Mesendoderm (in vitro differentiated cells): Measurements from ENCODE around the gene SKI.

ENCODE experiments used
- DNase-seq: peaks from one replicate; pipeline ENCODE4 v3.0.0; 2013
- H2AK5ac ChIP-seq: 2 replicates; pipeline ENCODE4 v1.6.1; 2013; ENCODE audit warnings: low read length, inconsistent platforms
- H2BK120ac ChIP-seq: 2 replicates; pipeline ENCODE4 v1.6.1; 2013; ENCODE audit warnings: low read depth, mild to moderate bottlenecking, low read length, moderate library complexity, mixed read lengths
- H2BK15ac ChIP-seq: replicated peaks from 2 replicates; pipeline ENCODE4 v1.6.1; 2013; ENCODE audit warnings: low read depth, mild to moderate bottlenecking, moderate library complexity
- H2BK5ac ChIP-seq: 2 replicates; pipeline ENCODE4 v1.6.1; 2013; ENCODE audit warnings: low read length, inconsistent platforms
- H3K18ac ChIP-seq: 2 replicates; pipeline ENCODE4 v1.6.1; 2013; ENCODE audit warnings: mild to moderate bottlenecking, low read length, mixed read lengths
- H3K23ac ChIP-seq: one replicate; pipeline ENCODE4 v1.6.1; 2013; ENCODE audit warnings: low read length
- H3K27ac ChIP-seq: 2 replicates; pipeline ENCODE4 v1.5.1; 2013; ENCODE audit warnings: low read depth, mild to moderate bottlenecking, inconsistent platforms, low read length, moderate library complexity
- H3K27me3 ChIP-seq: 2 replicates; pipeline ENCODE4 v1.6.1; 2013; ENCODE audit warnings: low read length, control low read depth, mild to moderate bottlenecking, inconsistent platforms; ENCODE audit not compliant: insufficient read depth, poor library complexity
- H3K36me3 ChIP-seq: 2 replicates; pipeline ENCODE4 v1.6.1; 2013; ENCODE audit warnings: low read length, inconsistent platforms; ENCODE audit not compliant: control insufficient read depth, insufficient read depth
- H3K4ac ChIP-seq: one replicate; pipeline ENCODE4 v1.6.1; 2013; ENCODE audit warnings: low read depth, mild to moderate bottlenecking, low read length, moderate library complexity
- H3K4me1 ChIP-seq: 2 replicates; pipeline ENCODE4 v1.6.1; 2013; ENCODE audit warnings: low read depth, low read length, inconsistent platforms; ENCODE audit not compliant: control insufficient read depth
- H3K4me2 ChIP-seq: 2 replicates; pipeline ENCODE4 v1.6.1; 2013; ENCODE audit warnings: low read length
- H3K4me3 ChIP-seq: 2 replicates; pipeline ENCODE4 v1.5.1; 2013; ENCODE audit warnings: mild to moderate bottlenecking, low read length
- H3K56ac ChIP-seq: one replicate; pipeline ENCODE4 v1.6.1; 2013; ENCODE audit warnings: low read length
- H3K79me1 ChIP-seq: 2 replicates; pipeline ENCODE4 v1.6.1; 2013; ENCODE audit warnings: low read length, inconsistent platforms
- H3K79me2 ChIP-seq: 2 replicates; pipeline ENCODE4 v1.6.1; 2013; ENCODE audit warnings: mild to moderate bottlenecking, low read length; ENCODE audit not compliant: control insufficient read depth, insufficient read depth
- H3K9ac ChIP-seq: 2 replicates; pipeline ENCODE4 v1.6.1; 2013; ENCODE audit warnings: low read length, inconsistent platforms
- H4K5ac ChIP-seq: one replicate; pipeline ENCODE4 v1.6.1; 2013; ENCODE audit warnings: low read length
- H4K8ac ChIP-seq: one replicate; pipeline ENCODE4 v1.6.1; 2013; ENCODE audit warnings: low read depth, mild to moderate bottlenecking, control low read depth, low read length, moderate library complexity
- WGBS: extraction: QIAGEN DNeasy Blood & Tissue Kit; methylation state at CpG from one replicate; pipeline ENCODE4 v1.1.7; 2013; ENCODE audit warnings: low lambda C conversion rate, missing lambda C conversion rate; ENCODE audit not compliant: insufficient coverage; ENCODE audit errors: extremely low coverage; 5-methylcytosine and 5-hydroxymethylcytosine counted together

Gene SKI

DNA sequence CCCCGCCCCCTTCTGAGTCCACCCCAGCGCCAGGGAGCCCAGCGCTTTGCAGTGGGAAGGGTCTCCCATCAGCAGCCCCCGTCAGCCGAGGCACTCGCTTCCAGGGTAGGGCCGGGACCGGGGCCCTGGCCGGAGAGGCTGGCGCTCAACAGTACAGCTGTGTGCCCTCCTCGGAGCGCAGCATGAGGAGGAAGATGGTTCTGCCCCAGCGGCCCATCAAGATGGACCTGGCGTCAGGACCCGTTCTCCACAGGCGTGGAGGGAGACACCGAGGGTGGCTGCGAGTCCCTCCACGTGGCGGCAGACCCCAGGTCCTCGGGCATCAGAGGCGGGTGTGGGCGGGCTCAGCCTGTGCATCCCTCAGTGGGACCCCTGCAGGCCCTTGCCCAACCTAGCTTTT lies 109.0 kb downstream of the SKI start:
- Histone ChIP-seq H4K8ac (no peak overlapping the region), H3K36me3 (no peaks in the 10 kb centered on the region), H3K4ac (no peak overlapping the region), H3K79me1 (no peaks in the 10 kb centered on the region), H3K23ac (no peak overlapping the region), H3K27ac (no peak overlapping the region), H2AK5ac (no peak overlapping the region), H3K4me3 (no peak overlapping the region), H3K4me2 (no peak overlapping the region), H3K4me1 (no peaks in the 10 kb centered on the region), H4K5ac (no peak overlapping the region), H2BK5ac (no peak overlapping the region), H3K18ac (no peak overlapping the region), H3K79me2 (no peaks in the 10 kb centered on the region), H3K56ac (no peak overlapping the region), H3K9ac (no peak overlapping the region), H3K27me3 (no peaks in the 10 kb centered on the region), H2BK120ac (no peak overlapping the region), H2BK15ac (no peak overlapping the region)
- DNase-seq: no peak
- no CpG with 5 or more reads among the region's 23 CpGs for WGBS

DNA sequence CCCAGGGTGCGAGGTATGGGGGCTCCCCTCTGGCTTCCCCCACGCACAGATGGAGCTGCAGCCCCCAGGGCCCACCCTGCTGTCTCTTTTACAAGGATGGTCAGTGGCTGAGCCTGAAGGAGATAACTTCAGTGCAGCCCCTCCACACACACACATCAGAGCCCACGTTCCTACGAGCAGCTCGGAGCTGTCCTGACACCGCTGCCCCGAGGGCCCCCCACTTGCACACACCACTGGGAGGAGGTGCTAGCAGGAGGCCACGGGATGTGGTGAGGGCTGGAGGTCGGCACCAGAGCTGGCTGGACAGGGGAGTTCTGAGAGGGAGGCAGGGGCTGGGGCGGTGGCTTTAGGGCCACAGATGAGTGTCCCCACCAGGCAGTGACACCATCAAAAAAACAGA lies 109.4 kb downstream of the SKI start:
- DNase-seq: no peak
- Histone ChIP-seq H3K23ac (no peak overlapping the region), H2AK5ac (no peak overlapping the region), H3K36me3 (no peaks in the 10 kb centered on the region), H3K4me3 (no peak overlapping the region), H3K27me3 (no peaks in the 10 kb centered on the region), H4K8ac (no peak overlapping the region), H3K4ac (no peak overlapping the region), H3K18ac (no peak overlapping the region), H3K4me2 (no peak overlapping the region), H2BK120ac (no peak overlapping the region), H3K9ac (no peak overlapping the region), H4K5ac (no peak overlapping the region), H3K79me2 (no peaks in the 10 kb centered on the region), H3K27ac (no peak overlapping the region), H3K4me1 (no peaks in the 10 kb centered on the region), H3K56ac (no peak overlapping the region), H2BK15ac (no peak overlapping the region), H2BK5ac (no peak overlapping the region), H3K79me1 (no peaks in the 10 kb centered on the region)
- WGBS: no CpG with 5 or more reads among the region's 10 CpGs

DNA sequence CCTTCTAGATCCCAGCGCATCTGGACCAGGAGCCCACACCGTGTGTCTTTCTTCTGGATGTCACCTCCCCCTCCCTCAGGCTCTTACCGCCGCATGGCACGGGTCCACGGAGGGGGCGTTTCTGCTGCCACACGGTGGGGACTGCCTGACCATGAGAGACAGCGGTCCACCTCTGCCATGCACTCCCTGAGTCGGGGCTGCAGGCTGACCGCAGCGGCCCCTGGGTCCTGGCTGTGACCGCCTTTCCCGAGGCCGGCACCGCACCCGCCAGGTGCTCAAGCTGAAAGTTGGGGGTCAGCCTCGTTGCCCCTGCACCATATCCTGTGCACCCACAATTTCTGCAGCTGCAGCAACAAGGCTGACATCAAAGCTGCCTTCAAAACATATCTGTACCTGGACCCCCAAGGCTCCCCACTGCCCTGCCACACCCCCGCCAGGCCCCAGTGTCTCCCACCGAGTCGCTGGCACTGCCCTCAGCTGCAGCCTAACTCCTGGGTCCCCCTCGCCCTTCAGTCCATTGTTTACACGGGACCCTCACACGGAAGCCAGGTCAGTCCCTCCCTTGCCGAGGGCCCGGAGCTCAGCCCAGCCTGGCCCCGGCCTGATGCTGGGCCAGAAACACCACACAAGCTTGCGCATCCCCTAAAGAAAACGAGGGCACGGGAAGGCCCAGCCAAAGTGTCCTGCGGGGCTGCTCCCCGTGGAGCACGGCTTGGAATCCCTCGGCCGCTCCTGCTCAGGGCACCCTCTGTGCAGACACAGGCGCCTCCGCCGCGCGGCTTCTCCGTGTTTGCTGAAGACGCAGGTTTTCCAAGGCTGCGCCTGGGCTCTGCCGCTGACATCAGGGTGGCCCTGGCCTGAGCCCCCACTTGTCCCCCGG lies 111.3 kb downstream of the SKI start:
- Histone ChIP-seq H2BK120ac (no peak overlapping the region), H4K8ac (no peak overlapping the region), H3K4me2 (no peak overlapping the region), H3K79me1 (no peaks in the 10 kb centered on the region), H3K56ac (no peak overlapping the region), H3K4me3 (no peak overlapping the region), H2BK15ac (no peak overlapping the region), H3K9ac (no peak overlapping the region), H3K4ac (no peak overlapping the region), H2AK5ac (no peak overlapping the region), H3K36me3 (no peaks in the 10 kb centered on the region), H3K79me2 (no peaks in the 10 kb centered on the region), H3K23ac (no peak overlapping the region), H3K27ac (no peak overlapping the region), H3K27me3 (no peaks in the 10 kb centered on the region), H3K4me1 (no peaks in the 10 kb centered on the region), H2BK5ac (no peak overlapping the region), H4K5ac (no peak overlapping the region), H3K18ac (no peak overlapping the region)
- no peak for DNase-seq
- WGBS: no CpG with 5 or more reads among the region's 45 CpGs

DNA sequence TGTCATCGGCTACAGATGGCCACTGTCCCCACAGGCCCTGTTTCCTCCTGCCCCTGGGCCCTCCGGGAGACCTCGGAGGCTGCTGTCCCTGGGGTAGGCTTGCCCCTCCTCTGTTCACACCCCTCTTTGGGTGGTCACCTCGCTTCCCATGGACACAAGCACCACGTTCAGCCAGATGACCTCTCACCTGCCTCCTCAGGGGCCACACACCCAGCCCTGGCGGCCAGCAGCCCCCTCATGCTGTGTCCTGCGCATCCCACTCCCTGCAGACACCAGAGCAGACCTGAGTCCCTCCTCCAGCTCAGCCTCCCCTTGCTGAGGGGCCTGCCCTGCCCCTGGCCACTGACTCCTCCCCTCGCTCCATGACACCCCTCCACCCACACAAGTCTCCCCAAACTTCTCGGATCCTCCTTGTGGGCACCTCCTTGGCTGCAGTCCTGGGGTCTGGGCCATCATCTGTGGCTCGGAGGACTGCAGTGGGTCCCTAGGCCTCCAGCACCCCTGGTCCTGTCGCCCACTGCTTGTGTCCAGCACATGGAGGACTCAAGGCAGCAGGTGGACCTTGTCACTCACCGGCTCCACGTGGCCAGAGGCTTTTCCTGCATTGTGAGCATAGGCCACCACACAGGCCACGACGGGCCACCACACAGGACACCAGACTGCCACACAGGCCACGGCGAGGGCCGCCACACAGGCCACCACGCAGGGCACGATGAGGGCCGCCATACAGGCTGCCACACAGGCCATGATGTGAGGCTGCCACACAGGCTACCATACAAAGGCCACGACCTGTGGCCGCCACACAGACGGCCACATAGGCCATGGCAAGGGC lies 112.2 kb downstream of the SKI start:
- Histone ChIP-seq H3K36me3 (no peaks in the 10 kb centered on the region), H4K8ac (no peak overlapping the region), H3K27ac (no peak overlapping the region), H3K79me1 (no peaks in the 10 kb centered on the region), H2BK15ac (no peak overlapping the region), H3K56ac (no peak overlapping the region), H3K4ac (no peak overlapping the region), H2AK5ac (no peak overlapping the region), H3K4me1 (no peaks in the 10 kb centered on the region), H3K18ac (no peak overlapping the region), H4K5ac (no peak overlapping the region), H2BK5ac (no peak overlapping the region), H3K27me3 (no peaks in the 10 kb centered on the region), H3K79me2 (no peaks in the 10 kb centered on the region), H2BK120ac (no peak overlapping the region), H3K4me3 (no peak overlapping the region), H3K9ac (no peak overlapping the region), H3K23ac (no peak overlapping the region), H3K4me2 (no peak overlapping the region)
- no CpG with 5 or more reads among the region's 24 CpGs for WGBS
- no peak for DNase-seq

DNA sequence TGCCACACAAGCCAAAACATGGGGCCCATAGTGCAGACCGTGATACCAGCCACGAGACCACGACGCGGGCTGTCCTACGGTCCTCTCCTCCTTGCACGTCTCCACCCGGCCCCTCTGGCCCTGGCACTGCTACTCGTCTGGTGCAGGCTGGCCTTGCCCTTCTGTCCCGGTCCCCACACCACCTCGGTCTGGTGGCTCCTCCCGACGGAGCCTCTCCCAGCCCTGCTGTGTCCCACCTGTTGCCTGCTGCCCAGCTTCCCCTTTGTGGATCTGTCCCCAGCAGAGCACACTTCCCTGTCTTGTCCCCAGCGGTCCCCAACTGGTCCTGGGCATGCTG lies 112.8 kb downstream of the SKI start:
- Histone ChIP-seq H3K79me1 (no peaks in the 10 kb centered on the region), H3K9ac (no peak overlapping the region), H2BK5ac (no peak overlapping the region), H3K18ac (no peak overlapping the region), H2BK120ac (no peak overlapping the region), H3K4me3 (no peak overlapping the region), H3K27me3 (no peaks in the 10 kb centered on the region), H4K5ac (no peak overlapping the region), H3K4me2 (no peak overlapping the region), H2BK15ac (no peak overlapping the region), H3K4me1 (no peaks in the 10 kb centered on the region), H3K36me3 (no peaks in the 10 kb centered on the region), H4K8ac (no peak overlapping the region), H2AK5ac (no peak overlapping the region), H3K79me2 (no peaks in the 10 kb centered on the region), H3K56ac (no peak overlapping the region), H3K27ac (no peak overlapping the region), H3K23ac (no peak overlapping the region), H3K4ac (no peak overlapping the region)
- WGBS: no CpG with 5 or more reads among the region's 14 CpGs
- no peak for DNase-seq
